Endothelial cell of umbilical vein (primary cell): Measurements from ENCODE around the gene MYO5B. TPM values are rescaled to one million over a fixed set of nuclear protein-coding genes. Genes with fewer than 3 reads are reported as not detected.

Experiments
- BruUV-seq: library from RNA; stranded (reverse); fragments of 400-500 nt; replicated peaks from 2 replicates; lab custom pipeline; 2021; lab: Mats Ljungman, UMichigan
- CTCF ChIA-PET: fragments of 300-600, 350-600 bp; sonication (Branson Sonifier 250); formaldehyde crosslinking; loops from one replicate; lab custom pipeline; 2021; ENCODE audit warnings: antibody characterized with exemption, inconsistent platforms; lab: Charles Lee
- POLR2A ChIA-PET: fragments of 300-600, 350-600 bp; sonication (Branson Sonifier 250); formaldehyde crosslinking; loops from one replicate; lab custom pipeline; 2021; ENCODE audit warnings: antibody characterized with exemption, inconsistent platforms; lab: Charles Lee
- DNase-seq: peaks from one replicate; pipeline ENCODE4 v3.0.0-alpha.2; 2011; ENCODE audit warnings: low read depth, low spot score
- FAIRE-seq: peaks from 2 replicates; lab custom pipeline; 2011; peaks lifted over from hg19 to GRCh38; lab: Jason Lieb, UNC
- H2AFZ ChIP-seq: 2 replicates; pipeline ENCODE4 v1.6.0; 2012; ENCODE audit warnings: low read depth, low read length, control low read depth, inconsistent platforms
- H3K27ac ChIP-seq: 2 replicates; pipeline ENCODE4 v1.5.1; 2011; ENCODE audit warnings: low read depth, mild to moderate bottlenecking, control low read depth, low read length, moderate library complexity; ENCODE audit not compliant: insufficient read depth
- H3K27me3 ChIP-seq, 2 experiments: 2 replicates each; pipeline versions ENCODE4 v1.6.0 to v1.6.1; 2011; ENCODE audit warnings: low read length in 2 of 2, mixed read lengths in 1 of 2; ENCODE audit not compliant: control insufficient read depth in 2 of 2, insufficient read depth in 2 of 2
- H3K36me3 ChIP-seq, 2 experiments: 2 replicates in 1 of 2; 3 replicates in 1 of 2; pipeline ENCODE4 v1.5.1; 2011; ENCODE audit warnings: low read length in 2 of 2, mild to moderate bottlenecking in 1 of 2, moderate library complexity in 1 of 2; ENCODE audit not compliant: control insufficient read depth in 2 of 2, insufficient read depth in 2 of 2; ENCODE audit errors: extremely low read depth in 1 of 2
- H3K4me1 ChIP-seq: 3 replicates; pipeline ENCODE4 v1.5.1; 2011; ENCODE audit warnings: mild to moderate bottlenecking, low read length; ENCODE audit not compliant: control insufficient read depth, insufficient read depth; ENCODE audit errors: extremely low read depth
- H3K4me2 ChIP-seq: 2 replicates; pipeline ENCODE4 v1.6.1; 2011; ENCODE audit warnings: low read length, control low read depth, mixed read lengths; ENCODE audit not compliant: insufficient read depth
- H3K4me3 ChIP-seq, 3 experiments: fragments of 200-600 bp in 1 of 3; sonication (generic), shearing (Covaris generic) in 1 of 3; replicated peaks in 1 of 3; 2 replicates each; pipeline ENCODE4 v1.5.1; 2011 to 2016; ENCODE audit warnings: control low read depth in 3 of 3, low read length in 3 of 3, mild to moderate bottlenecking in 2 of 3, inconsistent platforms in 1 of 3, low read depth in 1 of 3, moderate library complexity in 1 of 3; ENCODE audit not compliant: insufficient read depth in 1 of 3
- H3K79me2 ChIP-seq: 2 replicates; pipeline ENCODE4 v1.6.0; 2012; ENCODE audit warnings: low read length, inconsistent platforms; ENCODE audit not compliant: control insufficient read depth, insufficient read depth
- H3K9ac ChIP-seq: replicated peaks from 2 replicates; pipeline ENCODE3; 2011; ENCODE audit warnings: low read length, control low read depth; ENCODE audit not compliant: insufficient read depth; ENCODE audit errors: extremely low read depth
- H3K9me1 ChIP-seq: replicated peaks from 3 replicates; pipeline ENCODE4 v1.6.0; 2011; ENCODE audit warnings: mild to moderate bottlenecking, low read length; ENCODE audit not compliant: control insufficient read depth, insufficient read depth; ENCODE audit errors: extremely low read depth
- H3K9me3 ChIP-seq: replicated peaks from 2 replicates; pipeline ENCODE4 v1.5.1; 2012; ENCODE audit warnings: low read length, inconsistent platforms; ENCODE audit not compliant: control insufficient read depth, insufficient read depth
- H4K20me1 ChIP-seq: replicated peaks from 2 replicates; pipeline ENCODE3; 2011; ENCODE audit warnings: mild to moderate bottlenecking, low read length; ENCODE audit not compliant: control insufficient read depth, insufficient read depth; ENCODE audit errors: extremely low read depth
- EZH2 ChIP-seq: IDR thresholded peaks from 2 replicates; pipeline ENCODE4 v1.6.1; 2012; ENCODE audit warnings: borderline replicate concordance, low read depth, mild to moderate bottlenecking, moderate library complexity, low read length, inconsistent platforms; ENCODE audit not compliant: severe bottlenecking
- FOS ChIP-seq: IDR thresholded peaks from 2 replicates; pipeline ENCODE4 v1.6.1; 2011; ENCODE audit warnings: mild to moderate bottlenecking, low read length, moderate library complexity, borderline replicate concordance; ENCODE audit not compliant: insufficient read depth
- GATA2 ChIP-seq: IDR thresholded peaks from 2 replicates; pipeline ENCODE4 v1.7.0; 2011; ENCODE audit warnings: low read depth, mild to moderate bottlenecking, moderate library complexity, mixed read lengths, low read length; ENCODE audit not compliant: insufficient read length, insufficient read depth
- JUN ChIP-seq: IDR thresholded peaks from 2 replicates; pipeline ENCODE4 v1.6.1; 2011; ENCODE audit warnings: borderline replicate concordance, low read depth; ENCODE audit not compliant: insufficient read length, insufficient read depth
- MYC ChIP-seq: IDR thresholded peaks from one replicate; pipeline ENCODE4 v1.6.1; 2011; ENCODE audit warnings: mild to moderate bottlenecking, low read depth, low read length
- POLR2A ChIP-seq: IDR thresholded peaks from 2 replicates; pipeline ENCODE4 v1.6.1; 2012; ENCODE audit warnings: low read depth, mild to moderate bottlenecking, control low read depth, low read length
- POLR2AphosphoS5 ChIP-seq: IDR thresholded peaks from 2 replicates; pipeline ENCODE4 v1.6.1; 2012; ENCODE audit warnings: low read depth, mild to moderate bottlenecking, control low read depth, low read length, moderate library complexity; ENCODE audit not compliant: insufficient read depth
- dilution Hi-C: fragments of 300-500 bp; cut with MboI; formaldehyde crosslinking; loops from one replicate; pipeline ENCODE4 v1.15.0; 2019; ENCODE audit warnings: low sequenced_read_pairs; ENCODE audit not compliant: extremely low pct_ligation_motif_present
- intact Hi-C: fragments of 100-400 bp; cut with micrococcal nuclease; formaldehyde crosslinking; loops from one replicate; pipeline ENCODE4 v1.10.0; 2022
- polyA plus RNA-seq, 4 experiments: library from polyadenylated mRNA; depleted of rRNA in 3 of 4; stranded (reverse) in 3 of 4; unstranded in 1 of 4; fragments of >200 nt; gene quantifications; 2 replicates each; pipeline versions ENCODE4 v1.2.1 to v1.2.3, GENCODE V29; 2011 to 2012; ENCODE audit warnings: missing spikeins in 1 of 4
- total RNA-seq: library from RNA; stranded (reverse); gene quantifications from 2 replicates; pipeline ENCODE4 v1.2.3, GENCODE V29; 2021
- TF ChIP-seq, protein P1 (sequence below), 2 donors: IDR thresholded peaks; 1 replicate in 1 of 2; 2 replicates in 1 of 2; pipeline ENCODE4 v1.5.1; 2011; ENCODE audit warnings: low read length in 2 of 2, mild to moderate bottlenecking in 2 of 2, moderate library complexity in 2 of 2, control low read depth in 1 of 2, inconsistent platforms in 1 of 2, low read depth in 1 of 2; ENCODE audit not compliant: insufficient read depth in 1 of 2; ENCODE audit errors: extremely low read depth in 1 of 2
- TF ChIP-seq, protein P2 (sequence below): IDR thresholded peaks from 2 replicates; pipeline ENCODE4 v1.6.1; 2011; ENCODE audit not compliant: insufficient read depth, insufficient read length

MYO5B gene
- total and polyA plus RNA-seq, 2 donors (not counting 3 experiments of a cell fraction or from before 2014, with no cell fraction given) = 0.54 to 1.1 TPM

DNA sequence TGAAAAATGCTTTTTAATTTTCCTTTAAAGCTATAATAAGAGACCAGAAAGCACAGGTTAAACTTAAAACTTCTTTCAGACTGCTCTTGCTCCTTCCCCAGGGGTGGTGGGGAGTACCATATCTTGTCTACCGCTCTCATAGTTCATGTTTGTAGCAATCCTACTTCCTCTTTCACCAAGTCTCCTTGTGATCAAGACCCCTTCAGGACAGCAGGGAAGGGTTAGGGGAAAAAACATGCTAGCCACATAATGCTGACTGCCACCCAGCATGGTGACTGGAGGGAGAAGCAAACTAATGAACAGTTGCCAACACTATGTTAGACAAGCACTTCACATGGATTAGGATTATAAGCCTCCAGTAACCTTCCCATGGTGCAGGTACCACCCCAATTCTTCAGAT is 8.6 kb downstream of the MYO5B start:
- Histone ChIP-seq H3K9me3 (no peaks in the 10 kb centered on the region), H3K9ac (no peak overlapping the region), H3K36me3 (no peaks in the 10 kb centered on the region), H3K4me2 (no peak overlapping the region), H3K4me1 (no peaks in the 10 kb centered on the region), H3K4me3 (no peak overlapping the region), H4K20me1 (no peaks in the 10 kb centered on the region), H3K27ac (no peak overlapping the region), H3K79me2 (no peaks in the 10 kb centered on the region), H3K27me3 (peaks cover 0 to 5% of the 10 kb centered on the region in 2 experiments), H3K9me1 (no peaks in the 10 kb centered on the region), H2AFZ (no peak overlapping the region)
- dilution Hi-C loops (no loop called here), intact Hi-C loops (no loop called here)
- DNase-seq (no peak), FAIRE-seq (no peak)
- TF ChIP-seq, protein P1, sequence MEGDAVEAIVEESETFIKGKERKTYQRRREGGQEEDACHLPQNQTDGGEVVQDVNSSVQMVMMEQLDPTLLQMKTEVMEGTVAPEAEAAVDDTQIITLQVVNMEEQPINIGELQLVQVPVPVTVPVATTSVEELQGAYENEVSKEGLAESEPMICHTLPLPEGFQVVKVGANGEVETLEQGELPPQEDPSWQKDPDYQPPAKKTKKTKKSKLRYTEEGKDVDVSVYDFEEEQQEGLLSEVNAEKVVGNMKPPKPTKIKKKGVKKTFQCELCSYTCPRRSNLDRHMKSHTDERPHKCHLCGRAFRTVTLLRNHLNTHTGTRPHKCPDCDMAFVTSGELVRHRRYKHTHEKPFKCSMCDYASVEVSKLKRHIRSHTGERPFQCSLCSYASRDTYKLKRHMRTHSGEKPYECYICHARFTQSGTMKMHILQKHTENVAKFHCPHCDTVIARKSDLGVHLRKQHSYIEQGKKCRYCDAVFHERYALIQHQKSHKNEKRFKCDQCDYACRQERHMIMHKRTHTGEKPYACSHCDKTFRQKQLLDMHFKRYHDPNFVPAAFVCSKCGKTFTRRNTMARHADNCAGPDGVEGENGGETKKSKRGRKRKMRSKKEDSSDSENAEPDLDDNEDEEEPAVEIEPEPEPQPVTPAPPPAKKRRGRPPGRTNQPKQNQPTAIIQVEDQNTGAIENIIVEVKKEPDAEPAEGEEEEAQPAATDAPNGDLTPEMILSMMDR (IDR thresholded peaks at IDR 0.05; ENCODE audit: extremely low read depth in 1 of 2, insufficient read depth in 1 of 2, low read depth in 1 of 2, low read length in 2 of 2) = no peak
- TF ChIP-seq POLR2A (no peak), JUN (no peak), GATA2 (no peak), FOS (no peak), EZH2 (no peak), MYC (no peak), POLR2AphosphoS5 (no peak)
- TF ChIP-seq, protein P2, sequence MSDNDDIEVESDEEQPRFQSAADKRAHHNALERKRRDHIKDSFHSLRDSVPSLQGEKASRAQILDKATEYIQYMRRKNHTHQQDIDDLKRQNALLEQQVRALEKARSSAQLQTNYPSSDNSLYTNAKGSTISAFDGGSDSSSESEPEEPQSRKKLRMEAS = no peak
- BruUV-seq = no TSS peak
- ChIA-PET POLR2A (no interaction called here), CTCF (no interaction called here)
